ENCODE results near the gene PLPP6.

Gene PLPP6

DNA sequence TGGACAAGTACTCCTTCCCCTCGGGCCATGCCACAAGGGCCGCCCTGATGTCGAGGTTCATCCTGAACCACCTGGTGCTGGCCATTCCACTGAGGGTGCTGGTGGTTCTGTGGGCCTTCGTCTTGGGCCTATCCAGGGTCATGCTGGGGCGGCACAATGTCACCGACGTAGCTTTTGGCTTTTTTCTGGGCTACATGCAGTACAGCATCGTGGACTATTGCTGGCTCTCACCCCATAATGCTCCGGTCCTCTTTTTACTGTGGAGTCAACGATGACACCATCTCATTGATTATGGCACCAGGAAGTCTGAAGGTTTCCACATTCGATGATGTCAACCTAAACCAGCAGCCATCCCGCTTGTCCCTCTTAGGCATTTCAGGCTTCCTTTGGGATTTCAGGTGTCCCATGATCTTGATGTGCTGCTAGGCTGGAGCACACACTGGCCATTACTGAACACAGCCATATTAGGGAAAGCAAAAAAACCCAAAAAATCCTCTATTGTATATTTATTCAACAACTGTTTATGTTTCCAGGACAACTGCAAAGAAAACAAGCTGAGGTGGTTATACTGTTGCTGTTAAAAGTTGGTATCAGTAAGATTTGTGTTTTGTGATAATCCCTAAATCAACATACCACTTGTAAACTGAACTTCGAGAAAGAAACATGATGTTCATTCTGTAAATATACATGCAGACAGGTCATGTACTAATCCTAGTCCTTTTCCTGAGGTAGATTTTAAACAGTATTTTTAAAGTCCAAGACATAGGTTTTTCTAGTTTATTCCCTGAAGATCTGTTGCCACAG lies 1.1 kb downstream of the PLPP6 start:
- no peak for DNase-seq

GRCh38 chr9:4663956-4664355 lies 1.9 kb downstream of the PLPP6 start:
- DNase-seq: no peak

GRCh38 chr9:4665357-4665756 lies 3.3 kb downstream of the PLPP6 start:
- no peak for DNase-seq

- no peak for DNase-seq
Observed at GRCh38 chr9:4666042-4666699, 4.1 kb downstream of the PLPP6 start, which contains the start of gene SPATA6L. TSS of gene SPATA6L (minus strand) at chr9:4666480. CDS start at chr9:4666250, 230 bp downstream.

- DNase-seq: no peak
Observed at GRCh38 chr9:4667681-4668080, 5.6 kb downstream of the PLPP6 start.

DNA sequence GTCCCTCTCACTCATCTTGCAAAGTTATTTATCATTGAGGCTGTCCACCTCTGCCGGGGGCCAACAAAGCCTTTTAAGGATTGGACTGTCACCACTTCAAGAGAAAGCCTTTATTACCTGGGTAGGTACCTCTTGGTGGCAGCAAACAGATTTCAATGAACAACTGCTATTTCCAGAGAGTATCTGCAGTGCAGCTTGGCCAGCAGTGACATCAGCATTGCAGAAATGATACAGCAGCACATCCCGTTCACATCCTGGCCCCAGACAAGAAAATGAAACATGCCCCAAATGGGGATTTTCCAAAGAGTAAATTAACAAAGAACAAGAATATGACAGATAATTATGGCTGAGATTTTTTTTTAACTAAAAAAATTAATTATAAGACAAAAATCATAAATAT lies 6.5 kb downstream of the PLPP6 start:
- DNase-seq: no peak

DNA sequence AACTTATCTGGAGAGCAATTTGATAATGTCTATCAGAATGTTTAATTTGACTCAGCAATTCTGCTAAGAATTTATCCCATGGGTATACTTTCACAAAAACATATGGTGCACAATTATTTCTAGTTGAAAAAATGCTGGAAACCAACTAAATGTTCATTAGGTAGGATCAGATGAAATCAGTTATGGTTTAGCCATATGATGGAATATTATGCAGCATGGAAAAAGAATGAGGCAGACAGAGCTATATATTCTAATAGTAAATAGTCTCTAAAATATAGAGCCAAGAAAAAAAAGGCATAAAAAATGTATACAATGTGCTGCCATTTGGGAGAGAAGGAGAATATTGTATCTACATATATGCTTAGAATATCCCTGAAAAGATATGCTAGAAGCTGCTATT lies 7.8 kb downstream of the PLPP6 start:
- no peak for DNase-seq

GRCh38 chr9:4670591-4670990 lies 8.5 kb downstream of the PLPP6 start:
- DNase-seq: no peak

- DNase-seq: no peak
Observed at GRCh38 chr9:4671737-4672136, 9.6 kb downstream of the PLPP6 start.

- no peak for DNase-seq
Observed at GRCh38 chr9:4674783-4675182, 12.7 kb downstream of the PLPP6 start.

GRCh38 chr9:4677392-4677791 lies 15.3 kb downstream of the PLPP6 start:
- no peak for DNase-seq

- DNase-seq: no peak
Observed at GRCh38 chr9:4678679-4679267, 16.7 kb downstream of the PLPP6 start.

DNA sequence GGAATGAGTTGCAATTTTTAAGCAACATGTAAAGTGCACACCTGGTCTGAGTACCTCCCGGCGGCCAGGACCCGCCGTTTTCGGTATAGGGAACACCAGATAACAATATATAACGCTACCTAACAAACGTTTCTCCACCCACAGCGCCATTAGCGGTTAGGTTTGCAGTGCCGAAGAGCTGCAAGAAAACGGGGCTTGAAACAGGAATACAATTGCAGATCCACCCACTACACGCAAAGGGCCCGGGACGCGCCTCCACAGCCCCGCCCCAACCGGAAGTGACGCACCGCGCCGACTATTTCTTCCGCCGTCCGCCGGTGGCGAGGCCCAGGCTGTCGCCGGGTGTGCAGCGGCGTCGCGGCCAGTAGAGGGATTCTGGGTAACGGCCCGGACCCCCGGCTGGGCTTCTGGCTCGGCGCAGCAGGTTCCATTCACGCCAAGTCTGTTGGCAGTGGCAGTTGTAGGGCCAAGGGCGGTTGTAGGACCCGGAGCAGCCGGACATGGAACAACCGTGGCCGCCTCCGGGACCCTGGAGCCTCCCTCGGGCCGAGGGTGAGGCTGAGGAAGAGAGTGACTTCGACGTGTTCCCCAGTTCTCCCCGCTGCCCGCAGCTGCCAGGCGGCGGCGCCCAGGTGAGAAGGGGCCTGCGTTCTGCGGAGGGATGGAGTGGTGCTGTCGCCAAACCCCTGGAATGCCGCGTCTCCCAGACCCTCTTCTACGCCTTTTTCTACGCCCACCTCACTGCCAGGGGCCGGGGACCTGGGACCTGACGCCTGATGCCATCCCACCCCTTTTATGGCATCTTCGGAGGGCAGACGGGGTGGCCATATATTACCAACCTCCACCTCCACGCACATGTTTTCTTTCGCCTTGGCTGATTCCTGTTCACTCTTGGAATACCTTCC lies 17.4 kb downstream of the PLPP6 start, which contains the start of gene CDC37L1:
Gene CDC37L1 (plus strand): TSS at position 302 of the 905 bp plus-strand sequence. CDS start 199 bp downstream, at position 501.
- peak; percentile 75 for DNase-seq

DNA sequence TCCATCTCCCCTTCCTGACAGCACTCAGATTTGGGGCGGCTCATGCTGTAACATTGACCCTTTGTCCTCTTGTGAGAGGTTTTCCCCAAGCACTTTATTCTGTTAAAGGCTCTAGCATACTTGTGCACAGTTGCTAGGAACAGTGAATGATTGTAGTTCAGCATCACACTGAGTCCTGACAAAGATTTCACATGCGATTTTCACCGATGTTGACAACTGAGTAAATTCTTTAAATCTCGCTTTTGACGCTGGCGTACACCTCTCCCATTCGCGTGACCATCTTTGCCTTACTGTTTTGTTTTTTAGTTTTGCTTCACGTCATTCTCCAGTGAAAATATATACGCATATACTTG lies 18.1 kb downstream of the PLPP6 start:
- DNase-seq: no peak

- no peak for DNase-seq
Observed at GRCh38 chr9:4680750-4681149, 18.7 kb downstream of the PLPP6 start.

DNA sequence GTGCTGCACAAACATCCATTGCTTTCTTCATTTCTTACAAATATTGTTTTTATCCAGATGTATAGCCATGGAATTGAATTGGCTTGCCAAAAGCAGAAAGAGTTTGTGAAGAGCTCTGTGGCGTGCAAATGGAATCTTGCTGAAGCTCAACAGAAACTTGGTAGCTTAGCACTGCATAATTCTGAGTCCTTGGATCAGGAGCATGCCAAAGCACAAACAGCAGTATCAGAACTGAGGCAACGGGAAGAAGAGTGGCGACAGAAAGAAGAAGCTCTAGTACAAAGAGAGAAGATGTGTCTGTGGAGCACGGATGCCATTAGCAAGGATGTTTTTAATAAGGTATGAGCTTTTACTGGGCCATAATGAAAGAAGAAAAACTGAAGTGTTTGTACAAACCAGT lies 22.7 kb downstream of the PLPP6 start:
- no peak for DNase-seq

DNA sequence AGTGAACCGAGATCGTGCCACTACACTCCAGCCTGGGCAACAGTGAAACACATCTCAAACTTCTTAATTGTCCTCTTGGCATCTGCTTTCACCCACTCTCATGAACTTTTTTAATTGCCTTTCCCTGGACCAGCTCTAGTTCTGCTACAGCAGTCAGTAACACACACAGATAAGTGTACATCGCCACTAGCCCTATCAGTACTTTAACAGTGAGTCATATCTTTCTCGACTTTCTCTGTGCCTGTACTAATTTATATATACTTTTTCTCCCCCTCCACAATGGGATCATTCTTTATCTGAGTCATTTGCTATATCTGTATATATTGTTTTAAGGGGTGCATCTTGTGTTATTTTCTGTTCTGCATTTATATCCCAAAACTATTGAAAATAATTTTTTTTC lies 24.0 kb downstream of the PLPP6 start:
- DNase-seq: no peak

- no peak for DNase-seq
Observed at GRCh38 chr9:4686584-4686983, 24.5 kb downstream of the PLPP6 start.

GRCh38 chr9:4689021-4689420 lies 26.9 kb downstream of the PLPP6 start:
- DNase-seq: no peak

DNA sequence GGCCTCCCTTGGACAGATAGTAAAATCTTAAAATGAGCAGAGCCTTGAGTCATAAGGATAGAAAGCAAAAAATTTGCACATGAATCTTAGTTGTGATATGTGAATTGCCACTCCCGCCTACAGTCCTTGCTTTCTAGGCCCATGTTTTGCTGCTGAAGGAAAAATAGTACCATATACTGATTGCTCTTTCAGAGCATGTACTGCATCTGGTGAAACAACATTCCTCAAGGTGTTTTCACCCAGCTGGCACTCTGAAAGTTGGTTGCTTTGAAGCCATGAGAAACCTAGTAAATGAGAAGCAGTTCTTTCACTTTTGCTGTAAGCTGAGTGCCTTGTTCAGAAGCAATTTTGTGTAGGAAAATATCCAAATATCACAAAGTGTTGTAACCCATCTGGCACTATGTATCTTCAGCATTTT lies 27.6 kb downstream of the PLPP6 start:
- DNase-seq: no peak

- DNase-seq: no peak
Observed at GRCh38 chr9:4690144-4690543, 28.1 kb downstream of the PLPP6 start.

DNA sequence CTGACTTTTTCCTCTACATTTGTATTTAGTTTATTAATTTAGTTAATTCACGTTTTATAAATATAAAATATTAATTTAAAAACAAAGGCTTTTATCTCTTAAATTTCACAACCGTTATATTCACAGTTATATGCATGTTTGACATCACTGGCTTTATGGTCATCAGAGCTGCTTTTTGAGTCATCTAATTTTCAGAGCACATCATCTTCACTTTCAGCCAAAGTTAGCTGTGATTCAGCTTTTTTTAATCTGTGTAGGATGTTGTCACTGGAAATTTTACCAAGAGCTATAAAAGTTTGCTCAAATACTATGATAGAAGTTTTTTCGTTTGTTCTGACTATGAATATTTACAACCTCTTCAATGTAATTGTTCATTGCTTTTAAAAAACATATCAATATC lies 29.7 kb downstream of the PLPP6 start:
- no peak for DNase-seq

DNA sequence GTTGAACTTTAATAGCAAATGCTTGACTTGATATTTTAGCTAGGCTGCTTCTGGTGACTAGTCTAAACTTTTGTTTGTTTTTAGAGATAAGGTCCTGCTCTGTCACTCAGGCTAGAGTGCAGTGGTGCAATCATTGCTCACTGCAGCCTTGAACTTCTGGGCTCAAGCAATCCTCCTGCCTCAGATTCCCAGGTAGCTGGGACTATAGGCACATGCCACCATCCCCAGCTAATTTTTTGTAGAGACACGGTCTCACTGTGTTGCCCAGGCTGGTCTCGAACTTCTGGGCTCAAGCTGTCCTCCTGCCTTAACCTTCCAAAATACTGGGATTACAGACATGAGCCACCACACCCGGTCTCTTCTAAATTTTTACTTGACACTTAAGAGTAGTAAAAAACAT lies 38.0 kb downstream of the PLPP6 start:
- DNase-seq: no peak
